ENCODE results near the gene ANKLE2. TPM values are rescaled to one million over a fixed set of nuclear protein-coding genes. Genes with fewer than 3 reads are reported as not detected.

ANKLE2 gene
- total RNA-seq, 2 donors from 2014 or later, result 31.1 to 82.4 TPM

DNA sequence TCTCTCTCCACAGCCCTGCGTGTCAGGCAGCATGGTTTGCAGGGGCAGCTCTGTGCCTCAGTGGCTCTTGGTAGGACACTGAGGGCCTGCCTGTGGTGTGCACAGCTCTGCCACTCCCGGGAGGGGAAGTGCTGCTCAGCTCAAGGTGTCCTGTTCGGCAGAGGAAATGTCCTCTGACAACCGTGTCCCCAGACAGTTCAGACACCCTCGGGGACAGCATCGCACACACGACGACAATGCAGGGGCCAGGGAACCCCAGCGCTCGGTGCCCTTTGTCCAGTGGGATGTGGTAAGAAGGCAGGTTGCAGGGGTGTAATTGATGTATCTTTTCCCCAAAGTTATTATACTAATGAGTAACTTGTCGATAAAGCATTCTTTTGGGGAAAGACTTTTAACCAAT lies 14.2 kb downstream of the ANKLE2 start:
- Histone ChIP-seq H3K27me3 (replicated peaks; ENCODE audit: insufficient read depth) (no peaks in the 10 kb centered on the region), H3K9me3 (no peaks in the 10 kb centered on the region), H3K36me3 (peaks cover 22 to 30% of the 10 kb centered on the region in 2 donors), H3K27ac (no peak overlapping the region), H3K4me3 (no peak overlapping the region), H3K4me1 (replicated peaks) (no peaks in the 10 kb centered on the region)
- no peak for DNase-seq (ENCODE audit: low spot score)
- WGBS, result 97% methylated on average over 11 of the region's 11 CpGs
- intact Hi-C loops (cut with DNase I), result no loop called here
- TF ChIP-seq POLR2AphosphoS5 (IDR thresholded peaks at IDR 0.05) (no peak), CTCF (IDR thresholded peaks at IDR 0.05) (no peak), POLR2A (IDR thresholded peaks at IDR 0.05) (no peak)

GRCh38 chr12:132746613-132747012 lies 15.0 kb downstream of the ANKLE2 start:
- Histone ChIP-seq H3K27me3 (replicated peaks; ENCODE audit: insufficient read depth) (no peaks in the 10 kb centered on the region), H3K4me1 (replicated peaks) (no peaks in the 10 kb centered on the region), H3K4me3 (no peak overlapping the region), H3K27ac (no peak overlapping the region), H3K9me3 (no peaks in the 10 kb centered on the region), H3K36me3 (peaks cover 22 to 30% of the 10 kb centered on the region in 2 donors)
- DNase-seq (ENCODE audit: low spot score), result no peak
- 85% methylated on average over 3 of the region's 3 CpGs for WGBS
- intact Hi-C loops (cut with DNase I), result no loop called here
- TF ChIP-seq POLR2AphosphoS5 (IDR thresholded peaks at IDR 0.05) (no peak), CTCF (IDR thresholded peaks at IDR 0.05) (no peak), POLR2A (IDR thresholded peaks at IDR 0.05) (no peak)

- Histone ChIP-seq H3K4me1 (replicated peaks) (no peaks in the 10 kb centered on the region), H3K36me3 (peaks cover 16 to 29% of the 10 kb centered on the region in 2 donors), H3K27ac (no peak overlapping the region), H3K4me3 (no peak overlapping the region), H3K27me3 (replicated peaks; ENCODE audit: insufficient read depth) (no peaks in the 10 kb centered on the region), H3K9me3 (no peaks in the 10 kb centered on the region)
- WGBS, result 94% methylated on average over 13 of the region's 13 CpGs
- intact Hi-C loops (cut with DNase I), result no loop called here
- TF ChIP-seq CTCF (IDR thresholded peaks at IDR 0.05) (no peak), POLR2A (IDR thresholded peaks at IDR 0.05) (no peak), POLR2AphosphoS5 (IDR thresholded peaks at IDR 0.05) (no peak)
- no peak for DNase-seq (ENCODE audit: low spot score)
Observed at GRCh38 chr12:132743831-132744230, 17.8 kb downstream of the ANKLE2 start.

- Histone ChIP-seq H3K36me3 (peaks cover 1 to 20% of the 10 kb centered on the region in 2 donors), H3K27ac (no peak overlapping the region), H3K9me3 (no peaks in the 10 kb centered on the region), H3K27me3 (replicated peaks; ENCODE audit: insufficient read depth) (no peaks in the 10 kb centered on the region), H3K4me1 (replicated peaks) (no peaks in the 10 kb centered on the region), H3K4me3 (no peak overlapping the region)
- intact Hi-C loops (cut with DNase I), result no loop called here
- no peak for TF ChIP-seq CTCF (IDR thresholded peaks at IDR 0.05)
- no peak for TF ChIP-seq POLR2AphosphoS5 (IDR thresholded peaks at IDR 0.05)
- no peak for TF ChIP-seq POLR2A (IDR thresholded peaks at IDR 0.05)
- DNase-seq (ENCODE audit: low spot score), result no peak
- WGBS, result 91% methylated on average over 8 of the region's 8 CpGs
Observed at GRCh38 chr12:132741620-132742019, 20.0 kb downstream of the ANKLE2 start.

GRCh38 chr12:132740652-132741051 lies 21.0 kb downstream of the ANKLE2 start:
- Histone ChIP-seq H3K9me3 (no peaks in the 10 kb centered on the region), H3K27ac (no peak overlapping the region), H3K4me1 (replicated peaks) (no peaks in the 10 kb centered on the region), H3K27me3 (replicated peaks; ENCODE audit: insufficient read depth) (no peaks in the 10 kb centered on the region), H3K36me3 (peaks cover 0 to 25% of the 10 kb centered on the region in 2 donors), H3K4me3 (no peak overlapping the region)
- TF ChIP-seq POLR2A (IDR thresholded peaks at IDR 0.05), result no peak
- no peak for TF ChIP-seq POLR2AphosphoS5 (IDR thresholded peaks at IDR 0.05)
- TF ChIP-seq CTCF (IDR thresholded peaks at IDR 0.05), result no peak
- intact Hi-C loops (cut with DNase I), result no loop called here
- 85% methylated on average over 11 of the region's 11 CpGs for WGBS
- DNase-seq (ENCODE audit: low spot score), result no peak
